HCT116 (cell line): ENCODE measurements around the gene SLC7A8. TPM values are rescaled to one million over a fixed set of nuclear protein-coding genes. Genes with fewer than 3 reads are reported as not detected.

Experiments
- ATAC-seq: fragments of 200-7000 bp; cut with Tn5 transposase; 2 replicates; pipeline ENCODE4 v1.9.1; 2020; ENCODE audit warnings: mild to moderate bottlenecking, moderate library complexity
- BruUV-seq: library from RNA; stranded (reverse); fragments of 400-500 nt; replicated peaks from 2 replicates; lab custom pipeline; 2021; lab: Mats Ljungman, UMichigan
- CTCF ChIA-PET: fragments of 300-600 bp; sonication (Branson Sonifier 250); formaldehyde crosslinking; loops from one replicate; lab custom pipeline; 2021; ENCODE audit warnings: antibody characterized with exemption; lab: Charles Lee
- POLR2A ChIA-PET: fragments of 300-600, 350-600 bp; sonication (Branson Sonifier 250); formaldehyde crosslinking; loops from one replicate; lab custom pipeline; 2021; ENCODE audit warnings: antibody characterized with exemption; lab: Charles Lee
- RAD21 ChIA-PET, 2 experiments: fragments of 300-600 bp; sonication (Branson Sonifier 250); formaldehyde crosslinking; loops; one replicate each; lab custom pipeline; 2023; ENCODE audit warnings: low total read pairs in 2 of 2; ENCODE audit not compliant: uncharacterized antibody in 2 of 2, unreplicated experiment in 2 of 2, low non-redundant PET in 1 of 2; lab: Charles Lee
- DNase-seq: peaks from one replicate; pipeline ENCODE4 v3.0.0-alpha.2; 2010; ENCODE audit warnings: low read depth, low spot score
- H2AFZ ChIP-seq: fragments of 200-600 bp; shearing (Covaris generic), sonication (generic); 2 replicates; pipeline ENCODE4 v1.6.1; 2017; ENCODE audit warnings: low read depth, mixed run types, mixed read lengths, antibody characterized with exemption, low read length; ENCODE audit not compliant: poor library complexity, severe bottlenecking
- H3K27ac ChIP-seq: 2 replicates; pipeline ENCODE4 v1.5.1; 2012; ENCODE audit warnings: low read depth, low read length
- H3K27me3 ChIP-seq: fragments of 200-600 bp; sonication (generic); 2 replicates; pipeline ENCODE4 v1.6.1; 2016; ENCODE audit warnings: mixed run types, low read length, mixed read lengths; ENCODE audit not compliant: insufficient read depth
- H3K36me3 ChIP-seq, 2 experiments: fragments of 200-500 bp in 1 of 2; fragments of 200-600 bp in 1 of 2; sonication (Bioruptor generic) in 1 of 2; sonication (generic) in 1 of 2; 2 replicates each; pipeline versions ENCODE4 v1.5.1 to v1.6.1; 2014 to 2016; ENCODE audit warnings: low read length in 2 of 2, inconsistent platforms in 1 of 2, mixed read lengths in 1 of 2, mixed run types in 1 of 2; ENCODE audit not compliant: insufficient read depth in 2 of 2, control insufficient read depth in 1 of 2
- H3K4me1 ChIP-seq, 2 experiments: fragments of 200-600 bp in 1 of 2; sonication (generic) in 1 of 2; 2 replicates each; pipeline versions ENCODE4 v1.5.1 to v1.6.1; 2012 to 2017; ENCODE audit warnings: low read length in 2 of 2, inconsistent platforms in 1 of 2, mild to moderate bottlenecking in 1 of 2, mixed read lengths in 1 of 2, mixed run types in 1 of 2, moderate library complexity in 1 of 2; ENCODE audit not compliant: insufficient read depth in 2 of 2, control insufficient read depth in 1 of 2
- H3K4me2 ChIP-seq: fragments of 200-600 bp; sonication (generic); 2 replicates; pipeline ENCODE4 v1.6.1; 2017; ENCODE audit warnings: mixed run types, low read length, mixed read lengths
- H3K4me3 ChIP-seq, 2 experiments: fragments of 200-600 bp in 1 of 2; sonication (generic) in 1 of 2; replicated peaks in 1 of 2; 2 replicates each; pipeline ENCODE4 v1.5.1; 2011 to 2016; ENCODE audit warnings: low read length in 2 of 2, control low read depth in 1 of 2, low read depth in 1 of 2, mild to moderate bottlenecking in 1 of 2, mixed read lengths in 1 of 2, mixed run types in 1 of 2
- H3K79me2 ChIP-seq: fragments of 200-600 bp; sonication (generic); 2 replicates; pipeline ENCODE4 v1.6.1; 2017; ENCODE audit warnings: mild to moderate bottlenecking, mixed run types, low read length, moderate library complexity, mixed read lengths; ENCODE audit not compliant: insufficient read depth
- H3K9ac ChIP-seq: fragments of 200-600 bp; sonication (generic); 2 replicates; pipeline ENCODE4 v1.6.1; 2016; ENCODE audit warnings: low read length, mixed read lengths
- H3K9me2 ChIP-seq: fragments of 200-600 bp; sonication (generic), shearing (Covaris generic); 2 replicates; pipeline ENCODE4 v1.6.1; 2017; ENCODE audit warnings: mixed run types, mild to moderate bottlenecking, moderate library complexity; ENCODE audit not compliant: insufficient read depth
- H3K9me3 ChIP-seq, 2 experiments: fragments of 200-500 bp in 1 of 2; fragments of 200-600 bp in 1 of 2; sonication (Bioruptor generic) in 1 of 2; sonication (generic) in 1 of 2; 2 replicates each; pipeline ENCODE4 v1.6.1; 2014 to 2017; ENCODE audit warnings: low read length in 2 of 2, mixed read lengths in 2 of 2, inconsistent platforms in 1 of 2, low read depth in 1 of 2, mild to moderate bottlenecking in 1 of 2, mixed run types in 1 of 2, moderate library complexity in 1 of 2; ENCODE audit not compliant: control insufficient read depth in 1 of 2, insufficient read depth in 1 of 2
- H4K20me1 ChIP-seq: fragments of 200-600 bp; sonication (generic), shearing (Covaris generic); 2 replicates; pipeline ENCODE4 v1.6.1; 2017; ENCODE audit warnings: mixed run types, mild to moderate bottlenecking, moderate library complexity; ENCODE audit not compliant: insufficient read depth
- EGR1 ChIP-seq: IDR thresholded peaks from 2 replicates; pipeline ENCODE4 v1.6.1; 2012; ENCODE audit warnings: low read depth
- ELF1 ChIP-seq: IDR thresholded peaks from 2 replicates; pipeline ENCODE4 v1.6.1; 2012; ENCODE audit warnings: low read depth, borderline replicate concordance
- EZH2 ChIP-seq: fragments of 200-600 bp; sonication (generic); IDR thresholded peaks from 2 replicates; pipeline ENCODE4 v1.6.1; 2017; ENCODE audit warnings: antibody characterized with exemption, mixed run types
- FOSL1 ChIP-seq: IDR thresholded peaks from 2 replicates; pipeline ENCODE4 v1.6.1; 2012; ENCODE audit warnings: low read depth
- RAD21 ChIP-seq: IDR thresholded peaks from 2 replicates; pipeline ENCODE4 v1.6.1; 2012; ENCODE audit warnings: low read depth, mild to moderate bottlenecking
- SIN3A ChIP-seq: IDR thresholded peaks from 2 replicates; pipeline ENCODE4 v1.6.1; 2012; ENCODE audit warnings: low read depth
- SRF ChIP-seq: IDR thresholded peaks from 2 replicates; pipeline ENCODE4 v1.6.1; 2012; ENCODE audit warnings: low read depth
- ZFX ChIP-seq: fragments of 450-650 bp; IDR thresholded peaks from 2 replicates; pipeline ENCODE4 v1.6.1; 2017
- ZNF274 ChIP-seq: fragments of 200-500 bp; sonication (Bioruptor generic); IDR thresholded peaks from 2 replicates; pipeline ENCODE4 v1.6.1; 2014; ENCODE audit warnings: mild to moderate bottlenecking, low read depth, low read length, inconsistent platforms
- intact Hi-C: fragments of 100-400 bp; cut with micrococcal nuclease; formaldehyde crosslinking; loops from 2 replicates; pipeline ENCODE4 v1.10.0; 2022
- total RNA-seq: library from RNA; stranded (reverse); gene quantifications from one replicate; pipeline ENCODE4 v1.2.1, GENCODE V29; 2021; ENCODE audit not compliant: unreplicated experiment
- TF ChIP-seq, protein P1 (sequence below): IDR thresholded peaks from 2 replicates; pipeline ENCODE4 v1.6.1; 2012
- TF ChIP-seq, protein P2 (sequence below): IDR thresholded peaks from 2 replicates; pipeline ENCODE4 v1.6.1; 2012; ENCODE audit warnings: low read depth
- TF ChIP-seq, protein P3 (sequence below), 3 experiments: fragments of 200-600 bp in 1 of 3; sonication (generic) in 1 of 3; IDR thresholded peaks in 2 of 3; conservative IDR thresholded peaks in 1 of 3; 2 replicates each; pipeline ENCODE4 v1.5.1; 2012 to 2017; ENCODE audit warnings: low read depth in 2 of 3, low read length in 2 of 3, antibody characterized with exemption in 1 of 3, borderline replicate concordance in 1 of 3, control low read depth in 1 of 3, mild to moderate bottlenecking in 1 of 3, mixed read lengths in 1 of 3, mixed run types in 1 of 3, moderate library complexity in 1 of 3; ENCODE audit not compliant: insufficient read depth in 1 of 3

The SLC7A8 gene
- total RNA-seq, 1 experiment from 2014 or later = 5.3 TPM

DNA sequence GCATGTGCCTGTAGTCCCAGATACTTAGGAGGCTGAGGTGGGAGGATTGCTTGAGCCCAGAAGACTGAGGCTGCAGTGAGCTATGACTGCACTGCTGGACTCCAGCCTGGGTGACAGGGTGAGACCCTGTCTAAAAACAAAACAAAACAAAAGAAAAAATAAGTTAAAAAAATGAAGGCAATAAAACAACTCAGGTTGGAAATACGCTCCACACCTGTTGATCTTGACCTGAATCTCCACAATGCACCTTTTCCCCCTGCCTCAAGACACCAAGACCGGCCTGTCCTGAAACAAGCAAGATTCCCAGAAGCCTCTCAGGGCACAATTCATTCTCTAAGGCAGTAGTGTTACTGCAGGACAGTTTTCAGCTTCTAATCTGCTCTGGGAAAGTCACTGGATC, 43.6 kb downstream of the SLC7A8 start:
- ATAC-seq (no peak), DNase-seq (no peak)
- Histone ChIP-seq H3K79me2 (no peaks in the 10 kb centered on the region), H3K27me3 (no peaks in the 10 kb centered on the region), H3K9ac (no peak overlapping the region), H3K9me3 (no peaks in the 10 kb centered on the region), H2AFZ (no peak overlapping the region), H3K4me2 (no peak overlapping the region), H3K4me1 (peaks cover 0 to 6% of the 10 kb centered on the region in 2 experiments; a peak in 2 of 4 replicates), H3K36me3 (no peaks in the 10 kb centered on the region), H3K9me2 (no peaks in the 10 kb centered on the region), H3K27ac (no peak overlapping the region), H3K4me3 (no peak overlapping the region), H4K20me1 (no peaks in the 10 kb centered on the region)
- CTCF ChIA-PET = no interaction called here
- no TSS peak for BruUV-seq
- intact Hi-C loops = no loop called here
- RAD21 ChIA-PET = no interaction called here
- TF ChIP-seq ZNF274 = no peak
- TF ChIP-seq EGR1 = no peak
- no peak for TF ChIP-seq SIN3A
- no peak for TF ChIP-seq ZFX
- no peak for TF ChIP-seq RAD21
- TF ChIP-seq, protein P1, sequence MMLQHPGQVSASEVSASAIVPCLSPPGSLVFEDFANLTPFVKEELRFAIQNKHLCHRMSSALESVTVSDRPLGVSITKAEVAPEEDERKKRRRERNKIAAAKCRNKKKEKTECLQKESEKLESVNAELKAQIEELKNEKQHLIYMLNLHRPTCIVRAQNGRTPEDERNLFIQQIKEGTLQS = no peak
- POLR2A ChIA-PET = no interaction called here

DNA sequence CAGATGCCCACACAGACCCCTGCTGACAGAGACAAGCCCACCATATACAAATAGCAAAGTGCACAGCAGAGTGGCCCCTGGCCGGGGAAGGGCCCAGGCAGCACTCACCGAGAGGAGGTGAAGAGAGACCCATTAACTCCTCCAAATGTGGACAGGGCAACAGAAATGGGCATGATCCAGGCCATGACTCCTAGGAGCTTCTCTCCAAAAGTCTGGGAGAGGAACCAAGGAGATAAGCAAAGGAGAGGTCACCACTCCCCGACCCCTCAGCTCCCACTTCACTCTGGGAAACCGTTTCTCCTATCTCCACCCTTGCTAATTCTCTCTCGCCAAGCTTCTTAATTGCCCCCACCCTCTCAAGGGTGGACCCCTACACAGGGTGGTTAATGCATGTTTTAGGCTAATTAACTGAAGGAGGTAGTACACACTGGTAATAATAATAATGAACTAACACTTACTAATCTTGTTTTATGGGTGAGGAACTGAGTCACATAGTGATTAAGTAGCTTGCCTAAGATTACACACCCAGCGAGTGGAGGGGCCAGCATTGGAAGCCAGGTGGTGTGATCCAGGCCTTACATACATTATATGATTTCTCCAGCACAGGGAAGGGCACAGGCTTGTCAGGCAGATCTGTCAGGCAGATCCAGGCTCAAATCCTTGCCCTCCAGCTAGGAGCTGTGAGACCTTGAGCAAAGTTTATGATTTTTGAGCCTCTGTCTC, 45.5 kb downstream of the SLC7A8 start:
- Histone ChIP-seq H3K9me2 (no peaks in the 10 kb centered on the region), H3K27ac (no peak overlapping the region; the same call in 1 of the 2 replicates), H3K4me3 (no peak overlapping the region), H3K27me3 (no peaks in the 10 kb centered on the region)
- CTCF ChIA-PET = interaction anchor here (1.2 kb wide), 1 partner anchor 17 kb away, joined by 4 read pairs; no protein-coding TSS in a partner anchor
- TF ChIP-seq SIN3A (no peak), EZH2 (no peak), RAD21 (no peak), ELF1 (no peak), ZFX (no peak), FOSL1 (no peak), SRF (no peak), EGR1 (no peak)
- TF ChIP-seq, protein P2, sequence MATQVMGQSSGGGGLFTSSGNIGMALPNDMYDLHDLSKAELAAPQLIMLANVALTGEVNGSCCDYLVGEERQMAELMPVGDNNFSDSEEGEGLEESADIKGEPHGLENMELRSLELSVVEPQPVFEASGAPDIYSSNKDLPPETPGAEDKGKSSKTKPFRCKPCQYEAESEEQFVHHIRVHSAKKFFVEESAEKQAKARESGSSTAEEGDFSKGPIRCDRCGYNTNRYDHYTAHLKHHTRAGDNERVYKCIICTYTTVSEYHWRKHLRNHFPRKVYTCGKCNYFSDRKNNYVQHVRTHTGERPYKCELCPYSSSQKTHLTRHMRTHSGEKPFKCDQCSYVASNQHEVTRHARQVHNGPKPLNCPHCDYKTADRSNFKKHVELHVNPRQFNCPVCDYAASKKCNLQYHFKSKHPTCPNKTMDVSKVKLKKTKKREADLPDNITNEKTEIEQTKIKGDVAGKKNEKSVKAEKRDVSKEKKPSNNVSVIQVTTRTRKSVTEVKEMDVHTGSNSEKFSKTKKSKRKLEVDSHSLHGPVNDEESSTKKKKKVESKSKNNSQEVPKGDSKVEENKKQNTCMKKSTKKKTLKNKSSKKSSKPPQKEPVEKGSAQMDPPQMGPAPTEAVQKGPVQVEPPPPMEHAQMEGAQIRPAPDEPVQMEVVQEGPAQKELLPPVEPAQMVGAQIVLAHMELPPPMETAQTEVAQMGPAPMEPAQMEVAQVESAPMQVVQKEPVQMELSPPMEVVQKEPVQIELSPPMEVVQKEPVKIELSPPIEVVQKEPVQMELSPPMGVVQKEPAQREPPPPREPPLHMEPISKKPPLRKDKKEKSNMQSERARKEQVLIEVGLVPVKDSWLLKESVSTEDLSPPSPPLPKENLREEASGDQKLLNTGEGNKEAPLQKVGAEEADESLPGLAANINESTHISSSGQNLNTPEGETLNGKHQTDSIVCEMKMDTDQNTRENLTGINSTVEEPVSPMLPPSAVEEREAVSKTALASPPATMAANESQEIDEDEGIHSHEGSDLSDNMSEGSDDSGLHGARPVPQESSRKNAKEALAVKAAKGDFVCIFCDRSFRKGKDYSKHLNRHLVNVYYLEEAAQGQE = no peak
- TF ChIP-seq, protein P3, sequence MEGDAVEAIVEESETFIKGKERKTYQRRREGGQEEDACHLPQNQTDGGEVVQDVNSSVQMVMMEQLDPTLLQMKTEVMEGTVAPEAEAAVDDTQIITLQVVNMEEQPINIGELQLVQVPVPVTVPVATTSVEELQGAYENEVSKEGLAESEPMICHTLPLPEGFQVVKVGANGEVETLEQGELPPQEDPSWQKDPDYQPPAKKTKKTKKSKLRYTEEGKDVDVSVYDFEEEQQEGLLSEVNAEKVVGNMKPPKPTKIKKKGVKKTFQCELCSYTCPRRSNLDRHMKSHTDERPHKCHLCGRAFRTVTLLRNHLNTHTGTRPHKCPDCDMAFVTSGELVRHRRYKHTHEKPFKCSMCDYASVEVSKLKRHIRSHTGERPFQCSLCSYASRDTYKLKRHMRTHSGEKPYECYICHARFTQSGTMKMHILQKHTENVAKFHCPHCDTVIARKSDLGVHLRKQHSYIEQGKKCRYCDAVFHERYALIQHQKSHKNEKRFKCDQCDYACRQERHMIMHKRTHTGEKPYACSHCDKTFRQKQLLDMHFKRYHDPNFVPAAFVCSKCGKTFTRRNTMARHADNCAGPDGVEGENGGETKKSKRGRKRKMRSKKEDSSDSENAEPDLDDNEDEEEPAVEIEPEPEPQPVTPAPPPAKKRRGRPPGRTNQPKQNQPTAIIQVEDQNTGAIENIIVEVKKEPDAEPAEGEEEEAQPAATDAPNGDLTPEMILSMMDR (IDR thresholded peaks at IDR 0.05 in 2 of 3, conservative IDR thresholded peaks at IDR 0.05 in 1 of 3; ENCODE audit: borderline replicate concordance in 1 of 3, insufficient read depth in 1 of 3, low read depth in 2 of 3, low read length in 2 of 3) = no peak
- TF ChIP-seq, all 23 proteins: peak for 0
- no peak overlapping the region for H3K9ac ChIP-seq
- H2AFZ ChIP-seq = no peak overlapping the region
- ChIA-PET RAD21 (no interaction called here), POLR2A (interaction anchor here (0.9 kb wide), 1 partner anchor 43 kb away, joined by 3 read pairs; the partner anchor contains the start of genes ACIN1 and C14orf119)
- H3K79me2 ChIP-seq = no peaks in the 10 kb centered on the region
- no peaks in the 10 kb centered on the region for H4K20me1 ChIP-seq
- no TSS peak for BruUV-seq
- ATAC-seq (no peak), DNase-seq (no peak)
- no peaks in the 10 kb centered on the region for H3K36me3 ChIP-seq
- intact Hi-C loops = no loop called here
- H3K9me3 ChIP-seq = no peaks in the 10 kb centered on the region
- no peak overlapping the region for H3K4me2 ChIP-seq
- H3K4me1 ChIP-seq = peaks cover 0 to 6% of the 10 kb centered on the region in 2 experiments; a peak in 2 of 4 replicates
